Caco-2 (cell line): ENCODE measurements around the gene RNH1. TPM values are rescaled to one million over a fixed set of nuclear protein-coding genes. Genes with fewer than 3 reads are reported as not detected.

ENCODE experiments used
- BruUV-seq: library from RNA; stranded (reverse); fragments of 400-500 nt; replicated peaks from 2 replicates; lab custom pipeline; 2021; lab: Mats Ljungman, UMichigan
- CTCF ChIA-PET: fragments of 300-600 bp; sonication (Branson Sonifier 250); formaldehyde crosslinking; loops from one replicate; lab custom pipeline; 2022; ENCODE audit warnings: antibody characterized with exemption; lab: Charles Lee
- POLR2A ChIA-PET: fragments of 300-600 bp; sonication (Branson Sonifier 250); formaldehyde crosslinking; loops from one replicate; lab custom pipeline; 2022; ENCODE audit warnings: antibody characterized with exemption; lab: Charles Lee
- DNase-seq, 2 experiments: peaks; one replicate each; pipeline versions ENCODE4 v3.0.0 to v3.0.0-alpha.2; 2020 to 2022
- H3K27me3 ChIP-seq: replicated peaks from 2 replicates; pipeline ENCODE4 v1.6.0; 2011; ENCODE audit warnings: low read length; ENCODE audit not compliant: control insufficient read depth, insufficient read depth
- H3K36me3 ChIP-seq: 2 replicates; pipeline ENCODE4 v1.5.1; 2011; ENCODE audit warnings: low read length; ENCODE audit not compliant: control insufficient read depth, insufficient read depth
- H3K4me1 ChIP-seq: fragments of 250-450 bp; sonication (Bioruptor Pico); 2 replicates; pipeline ENCODE4 v1.5.1; 2020; ENCODE audit warnings: mild to moderate bottlenecking
- H3K4me3 ChIP-seq: 2 replicates; pipeline ENCODE4 v1.5.1; 2011; ENCODE audit warnings: low read depth, mild to moderate bottlenecking, control low read depth, low read length
- H3K9me3 ChIP-seq: fragments of 250-450 bp; sonication (Bioruptor Pico); 2 replicates; pipeline ENCODE4 v1.5.1; 2020; ENCODE audit warnings: mild to moderate bottlenecking, moderate library complexity
- H3K27ac Mint-ChIP-seq: one replicate; pipeline ENCODE4 v1.8.0; 2022; ENCODE audit warnings: mixed read lengths; ENCODE audit not compliant: unreplicated experiment
- H3K27me3 Mint-ChIP-seq: one replicate; pipeline ENCODE4 v1.8.0; 2022; ENCODE audit warnings: mixed read lengths; ENCODE audit not compliant: insufficient read depth, unreplicated experiment
- H3K36me3 Mint-ChIP-seq: one replicate; pipeline ENCODE4 v1.8.0; 2022; ENCODE audit warnings: mild to moderate bottlenecking, mixed read lengths; ENCODE audit not compliant: insufficient read depth, unreplicated experiment
- H3K4me1 Mint-ChIP-seq: one replicate; pipeline ENCODE4 v1.8.0; 2022; ENCODE audit warnings: low read depth, mixed read lengths; ENCODE audit not compliant: unreplicated experiment
- H3K4me3 Mint-ChIP-seq: one replicate; pipeline ENCODE4 v1.8.0; 2022; ENCODE audit warnings: mild to moderate bottlenecking, moderate library complexity, mixed read lengths; ENCODE audit not compliant: unreplicated experiment
- H3K9me3 Mint-ChIP-seq: one replicate; pipeline ENCODE4 v1.8.0; 2022; ENCODE audit warnings: mixed read lengths; ENCODE audit not compliant: unreplicated experiment
- intact Hi-C: fragments of 100-400 bp; cut with micrococcal nuclease; formaldehyde crosslinking; loops from one replicate; pipeline ENCODE4 v1.10.0; 2022; ENCODE audit not compliant: unreplicated experiment
- total RNA-seq: library from RNA; stranded (reverse); gene quantifications from 2 replicates; pipeline ENCODE4 v1.2.3, GENCODE V29; 2022
- TF ChIP-seq, protein P1 (sequence below), 2 experiments: fragments of 200-600 bp in 1 of 2; IDR thresholded peaks; 1 replicate in 1 of 2; 2 replicates in 1 of 2; pipeline versions ENCODE4 v1.5.1 to v1.8.0; 2011 to 2022; ENCODE audit warnings: antibody characterized with exemption in 1 of 2, control low read depth in 1 of 2, inconsistent platforms in 1 of 2, low read depth in 1 of 2, low read length in 1 of 2, mild to moderate bottlenecking in 1 of 2, moderate library complexity in 1 of 2; ENCODE audit not compliant: insufficient read depth in 1 of 2, severe bottlenecking in 1 of 2, unreplicated experiment in 1 of 2

The RNH1 gene
- total RNA-seq, 1 experiment from 2014 or later, result 136 TPM

DNA sequence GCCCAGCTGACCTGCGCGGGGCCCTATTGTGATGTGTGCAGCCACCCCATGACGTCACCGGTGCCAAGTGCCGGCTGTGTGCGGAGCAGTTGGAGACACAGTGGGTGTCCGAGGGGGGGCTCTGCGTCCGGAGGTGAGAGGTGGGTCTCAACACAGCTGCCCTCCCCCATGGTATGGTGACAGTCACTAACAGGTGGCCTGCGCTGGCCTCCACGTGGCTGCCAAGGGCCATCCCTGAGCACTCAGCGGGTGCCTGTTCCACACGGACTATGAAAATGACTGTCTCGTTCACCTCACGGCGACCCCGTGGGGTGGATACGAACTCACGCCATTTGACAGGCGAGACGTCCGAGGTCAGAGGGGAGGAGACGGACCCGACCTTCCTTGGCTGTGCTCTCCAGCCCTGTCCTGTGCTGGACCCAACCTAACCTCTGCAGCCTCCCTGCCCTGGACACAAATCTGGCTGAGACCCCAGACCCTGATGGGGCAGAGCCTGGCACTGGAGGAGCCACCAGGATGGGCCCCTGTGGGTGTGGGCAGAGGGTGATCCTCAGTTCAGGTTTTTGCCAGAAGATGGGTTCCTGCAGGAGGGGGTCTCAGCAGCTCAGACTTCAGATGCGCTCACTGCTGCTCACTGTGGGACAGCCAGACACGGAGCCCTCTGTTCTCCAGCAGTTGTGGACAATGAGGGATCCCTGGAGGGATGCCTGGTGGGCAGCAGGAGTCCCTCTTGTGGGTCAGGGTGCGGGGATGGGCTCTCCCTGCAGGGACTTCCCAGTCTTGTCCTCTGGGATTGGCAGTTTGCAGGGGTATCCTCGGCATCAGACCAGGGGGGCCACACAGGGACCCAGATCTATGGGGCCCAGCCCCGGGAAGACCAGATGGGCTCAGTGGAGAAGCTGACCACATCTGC is 22.0 kb upstream of the RNH1 start:
- Mint-ChIP-seq H3K4me3 (no peak overlapping the region), H3K9me3 (no peaks in the 10 kb centered on the region), H3K27me3 (no peaks in the 10 kb centered on the region), H3K4me1 (no peaks in the 10 kb centered on the region), H3K36me3 (peaks cover 33% of the 10 kb centered on the region), H3K27ac (no peak overlapping the region)
- no peak for DNase-seq
- no peaks in the 10 kb centered on the region for H3K27me3 ChIP-seq
- no peaks in the 10 kb centered on the region for H3K9me3 ChIP-seq
- intact Hi-C loops, result no loop called here
- no TSS peak for BruUV-seq
- H3K4me3 ChIP-seq, result no peak overlapping the region
- ChIA-PET POLR2A (no interaction called here), CTCF (no interaction called here)
- H3K36me3 ChIP-seq, result peaks cover 3% of the 10 kb centered on the region
- TF ChIP-seq, protein P1, sequence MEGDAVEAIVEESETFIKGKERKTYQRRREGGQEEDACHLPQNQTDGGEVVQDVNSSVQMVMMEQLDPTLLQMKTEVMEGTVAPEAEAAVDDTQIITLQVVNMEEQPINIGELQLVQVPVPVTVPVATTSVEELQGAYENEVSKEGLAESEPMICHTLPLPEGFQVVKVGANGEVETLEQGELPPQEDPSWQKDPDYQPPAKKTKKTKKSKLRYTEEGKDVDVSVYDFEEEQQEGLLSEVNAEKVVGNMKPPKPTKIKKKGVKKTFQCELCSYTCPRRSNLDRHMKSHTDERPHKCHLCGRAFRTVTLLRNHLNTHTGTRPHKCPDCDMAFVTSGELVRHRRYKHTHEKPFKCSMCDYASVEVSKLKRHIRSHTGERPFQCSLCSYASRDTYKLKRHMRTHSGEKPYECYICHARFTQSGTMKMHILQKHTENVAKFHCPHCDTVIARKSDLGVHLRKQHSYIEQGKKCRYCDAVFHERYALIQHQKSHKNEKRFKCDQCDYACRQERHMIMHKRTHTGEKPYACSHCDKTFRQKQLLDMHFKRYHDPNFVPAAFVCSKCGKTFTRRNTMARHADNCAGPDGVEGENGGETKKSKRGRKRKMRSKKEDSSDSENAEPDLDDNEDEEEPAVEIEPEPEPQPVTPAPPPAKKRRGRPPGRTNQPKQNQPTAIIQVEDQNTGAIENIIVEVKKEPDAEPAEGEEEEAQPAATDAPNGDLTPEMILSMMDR (IDR thresholded peaks at IDR 0.05; ENCODE audit: insufficient read depth in 1 of 2, low read depth in 1 of 2, low read length in 1 of 2, severe bottlenecking in 1 of 2, unreplicated experiment in 1 of 2), result no peak
- H3K4me1 ChIP-seq, result no peaks in the 10 kb centered on the region

DNA sequence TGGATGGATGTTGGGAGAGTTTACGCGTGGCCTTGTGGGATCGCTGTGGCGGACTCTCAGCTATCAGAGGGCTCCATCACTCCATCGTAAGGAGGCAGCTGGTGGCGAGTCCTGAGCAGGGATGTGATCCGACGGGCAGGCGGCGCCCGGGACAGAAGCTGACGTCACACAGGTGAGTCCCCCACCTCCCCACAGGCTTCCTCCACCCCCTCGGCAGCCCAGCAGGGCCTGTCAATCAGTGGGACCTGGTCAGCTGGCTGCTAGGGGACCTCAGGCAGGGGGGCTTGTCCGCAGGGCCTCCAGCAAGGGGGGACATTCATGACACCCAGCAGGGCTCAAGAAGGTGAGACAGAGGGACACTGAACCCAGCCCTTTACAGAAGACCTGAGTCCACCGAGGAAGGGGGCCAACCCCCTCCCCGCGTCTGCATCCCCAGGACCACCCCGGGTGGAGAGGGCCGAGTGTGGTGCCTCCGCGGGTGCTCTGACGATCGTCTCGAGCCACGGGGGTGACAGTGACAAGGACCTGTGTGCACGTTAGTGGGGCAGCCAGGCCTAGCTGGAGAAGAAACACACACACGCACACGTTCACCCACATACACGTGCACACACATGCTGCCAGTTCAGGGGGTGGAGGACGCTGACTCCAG is 21.2 kb upstream of the RNH1 start:
- H3K4me1 Mint-ChIP-seq, result no peaks in the 10 kb centered on the region
- no peaks in the 10 kb centered on the region for H3K9me3 Mint-ChIP-seq
- Histone ChIP-seq H3K27me3 (no peaks in the 10 kb centered on the region), H3K9me3 (no peaks in the 10 kb centered on the region), H3K4me1 (no peaks in the 10 kb centered on the region), H3K4me3 (no peak overlapping the region), H3K36me3 (peaks cover 1% of the 10 kb centered on the region; the same call in 1 of the 2 replicates)
- intact Hi-C loops, result no loop called here
- peaks cover 31% of the 10 kb centered on the region for H3K36me3 Mint-ChIP-seq
- CTCF ChIA-PET, result no interaction called here
- DNase-seq, result no peak
- POLR2A ChIA-PET, result no interaction called here
- H3K4me3 Mint-ChIP-seq, result no peak overlapping the region
- TF ChIP-seq, protein P1 (IDR thresholded peaks at IDR 0.05; ENCODE audit: insufficient read depth in 1 of 2, low read depth in 1 of 2, low read length in 1 of 2, severe bottlenecking in 1 of 2, unreplicated experiment in 1 of 2), result no peak
- no peak overlapping the region for H3K27ac Mint-ChIP-seq
- no TSS peak for BruUV-seq
- no peaks in the 10 kb centered on the region for H3K27me3 Mint-ChIP-seq

DNA sequence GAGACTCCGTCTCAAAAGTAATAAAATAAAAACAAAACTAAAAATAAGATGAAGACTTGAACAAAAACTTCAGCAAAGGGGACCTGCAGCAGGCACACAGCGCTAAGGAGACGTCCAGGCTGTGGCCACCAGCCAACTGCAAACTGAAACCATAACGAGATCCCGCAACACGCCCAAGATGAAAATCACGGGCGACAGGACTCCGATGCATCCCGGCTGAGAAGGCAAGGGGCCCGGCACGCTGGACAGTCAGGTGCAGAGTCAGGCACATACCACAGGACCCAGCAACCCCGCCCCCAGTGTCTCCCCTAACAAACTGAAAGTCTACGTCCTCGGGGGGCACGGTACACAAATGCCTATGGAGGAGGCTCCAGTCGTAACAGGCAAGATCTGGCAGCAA is 19.1 kb upstream of the RNH1 start:
- POLR2A ChIA-PET, result no interaction called here
- no peaks in the 10 kb centered on the region for H3K27me3 ChIP-seq
- no peaks in the 10 kb centered on the region for H3K4me1 Mint-ChIP-seq
- TF ChIP-seq, protein P1 (IDR thresholded peaks at IDR 0.05; ENCODE audit: insufficient read depth in 1 of 2, low read depth in 1 of 2, low read length in 1 of 2, severe bottlenecking in 1 of 2, unreplicated experiment in 1 of 2), result no peak
- no peaks in the 10 kb centered on the region for H3K27me3 Mint-ChIP-seq
- CTCF ChIA-PET, result no interaction called here
- H3K4me1 ChIP-seq, result no peaks in the 10 kb centered on the region
- H3K9me3 Mint-ChIP-seq, result no peaks in the 10 kb centered on the region
- H3K4me3 ChIP-seq, result no peak overlapping the region
- H3K4me3 Mint-ChIP-seq, result no peak overlapping the region
- H3K36me3 Mint-ChIP-seq, result peaks cover 18% of the 10 kb centered on the region
- no peak overlapping the region for H3K27ac Mint-ChIP-seq
- intact Hi-C loops, result no loop called here
- BruUV-seq, result no TSS peak
- H3K36me3 ChIP-seq, result no peaks in the 10 kb centered on the region
- no peaks in the 10 kb centered on the region for H3K9me3 ChIP-seq
- DNase-seq, result no peak
